ENCODE results near the gene LRP10.

DNA sequence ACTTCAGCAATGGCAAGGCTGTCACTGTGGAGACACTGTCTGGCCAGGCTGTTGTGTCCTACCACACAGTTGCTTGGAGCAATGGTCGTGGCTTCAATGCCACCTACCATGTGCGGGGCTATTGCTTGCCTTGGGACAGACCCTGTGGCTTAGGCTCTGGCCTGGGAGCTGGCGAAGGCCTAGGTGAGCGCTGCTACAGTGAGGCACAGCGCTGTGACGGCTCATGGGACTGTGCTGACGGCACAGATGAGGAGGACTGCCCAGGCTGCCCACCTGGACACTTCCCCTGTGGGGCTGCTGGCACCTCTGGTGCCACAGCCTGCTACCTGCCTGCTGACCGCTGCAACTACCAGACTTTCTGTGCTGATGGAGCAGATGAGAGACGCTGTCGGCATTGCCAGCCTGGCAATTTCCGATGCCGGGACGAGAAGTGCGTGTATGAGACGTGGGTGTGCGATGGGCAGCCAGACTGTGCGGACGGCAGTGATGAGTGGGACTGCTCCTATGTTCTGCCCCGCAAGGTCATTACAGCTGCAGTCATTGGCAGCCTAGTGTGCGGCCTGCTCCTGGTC, 4.3 kb downstream of the LRP10 start:
- TF ChIP-seq CTCF (IDR thresholded peaks at IDR 0.05) (no peak), POLR2A (IDR thresholded peaks at IDR 0.05) (no peak), POLR2AphosphoS5 (IDR thresholded peaks at IDR 0.05; ENCODE audit: insufficient read depth in 1 of 2, low read depth in 1 of 2) (no peak)

Data from vagina (tissue), 2 donors.